Fibroblast of mammary gland (primary cell): ENCODE data around the gene TMEM250.

ENCODE experiments used
- DNase-seq: peaks from one replicate; pipeline ENCODE4 v3.0.0-alpha.2; 2010; ENCODE audit warnings: low read depth
- H3K4me3 ChIP-seq: 2 replicates; pipeline ENCODE4 v1.5.1; 2011; ENCODE audit warnings: low read depth, mild to moderate bottlenecking, low read length, moderate library complexity; ENCODE audit not compliant: control insufficient read depth
- CTCF ChIP-seq: conservative IDR thresholded peaks from 2 replicates; pipeline ENCODE4 v1.5.1; 2011; ENCODE audit warnings: low read depth, low read length, inconsistent platforms; ENCODE audit not compliant: control insufficient read depth, insufficient read depth

Gene TMEM250

GRCh38 chr9:136129176-136129575 is 10.5 kb upstream of the TMEM250 start:
- H3K4me3 ChIP-seq: no peak overlapping the region
- no peak for TF ChIP-seq CTCF
- DNase-seq: no peak

GRCh38 chr9:136128436-136128835 is 9.8 kb upstream of the TMEM250 start:
- no peak for DNase-seq
- TF ChIP-seq CTCF: no peak
- no peak overlapping the region for H3K4me3 ChIP-seq

- DNase-seq: no peak
- H3K4me3 ChIP-seq: no peak overlapping the region
- TF ChIP-seq CTCF: no peak
Observed at GRCh38 chr9:136127313-136127712, 8.6 kb upstream of the TMEM250 start.

- no peak overlapping the region for H3K4me3 ChIP-seq
- no peak for DNase-seq
Observed at GRCh38 chr9:136124976-136125692, 6.5 kb upstream of the TMEM250 start.

GRCh38 chr9:136122425-136123383 is 4.0 kb upstream of the TMEM250 start:
- peak; percentile 86 for TF ChIP-seq CTCF
- DNase-seq: peak; percentile 41
- H3K4me3 ChIP-seq: no peak overlapping the region

More at GRCh38 chr9:136124976-136125692, 6.5 kb upstream of the TMEM250 start:
- TF ChIP-seq CTCF: no peak

- no peak overlapping the region for H3K4me3 ChIP-seq
Observed at GRCh38 chr9:136121801-136122200, 3.1 kb upstream of the TMEM250 start.

More at GRCh38 chr9:136121801-136122200, 3.1 kb upstream of the TMEM250 start:
- TF ChIP-seq CTCF: no peak
- DNase-seq: no peak
